NCI-H524 treated with DMSO at 0.1 percent for 48 hours (cell line): ENCODE data around the gene MITF.

Source experiments
- DNase-seq: peaks from one replicate; lab custom pipeline; 2025; lab: John Stamatoyannopoulos, UW

Gene MITF, protein sequence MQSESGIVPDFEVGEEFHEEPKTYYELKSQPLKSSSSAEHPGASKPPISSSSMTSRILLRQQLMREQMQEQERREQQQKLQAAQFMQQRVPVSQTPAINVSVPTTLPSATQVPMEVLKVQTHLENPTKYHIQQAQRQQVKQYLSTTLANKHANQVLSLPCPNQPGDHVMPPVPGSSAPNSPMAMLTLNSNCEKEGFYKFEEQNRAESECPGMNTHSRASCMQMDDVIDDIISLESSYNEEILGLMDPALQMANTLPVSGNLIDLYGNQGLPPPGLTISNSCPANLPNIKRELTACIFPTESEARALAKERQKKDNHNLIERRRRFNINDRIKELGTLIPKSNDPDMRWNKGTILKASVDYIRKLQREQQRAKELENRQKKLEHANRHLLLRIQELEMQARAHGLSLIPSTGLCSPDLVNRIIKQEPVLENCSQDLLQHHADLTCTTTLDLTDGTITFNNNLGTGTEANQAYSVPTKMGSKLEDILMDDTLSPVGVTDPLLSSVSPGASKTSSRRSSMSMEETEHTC

DNA sequence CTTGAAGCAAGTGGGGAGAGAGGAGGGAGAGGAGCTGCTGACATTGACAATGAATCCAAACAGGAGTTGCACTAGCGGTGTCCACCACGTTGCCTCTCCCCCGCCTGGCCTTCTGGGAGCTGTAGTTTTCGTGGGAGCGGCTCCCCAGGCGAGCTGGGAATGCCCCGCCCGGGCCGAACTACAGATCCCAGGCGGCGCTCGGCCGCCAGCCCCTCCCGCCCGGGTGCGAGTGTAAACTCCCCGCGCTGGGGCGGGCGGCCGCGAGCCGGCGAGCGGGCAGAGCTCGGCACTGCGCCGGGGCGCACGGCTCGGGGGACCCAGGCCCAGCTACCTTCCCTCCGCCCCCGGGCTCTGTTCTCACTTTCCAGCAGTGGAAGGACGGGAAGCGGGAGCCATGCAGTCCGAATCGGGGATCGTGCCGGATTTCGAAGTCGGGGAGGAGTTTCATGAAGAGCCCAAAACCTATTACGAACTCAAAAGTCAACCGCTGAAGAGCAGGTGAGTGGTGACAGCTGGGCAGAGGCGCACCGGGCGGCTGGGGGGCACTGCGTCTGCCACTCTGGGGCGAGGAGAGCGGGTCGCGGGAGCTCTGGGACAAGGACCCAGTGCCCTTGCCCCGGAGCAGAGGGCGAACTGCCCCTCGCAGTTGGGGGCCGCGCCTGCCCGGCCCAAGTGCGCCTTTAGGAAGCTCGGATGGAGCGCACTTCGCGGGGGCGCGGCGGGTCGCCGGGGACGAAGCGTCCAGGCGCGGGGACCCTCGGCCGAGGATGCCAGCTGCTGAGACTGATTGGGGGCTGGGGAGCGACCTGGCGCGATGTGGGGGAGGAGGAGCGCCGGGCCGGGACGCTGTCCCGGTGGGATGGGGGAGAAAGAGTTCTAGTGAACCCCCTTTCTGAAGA lies at the start of gene MITF:
Gene MITF, plus strand, starts transcription at position 261 of the 899 bp plus-strand sequence. Its CDS starts 134 bp downstream, at position 395.
- DNase-seq: peak; percentile 75

DNA sequence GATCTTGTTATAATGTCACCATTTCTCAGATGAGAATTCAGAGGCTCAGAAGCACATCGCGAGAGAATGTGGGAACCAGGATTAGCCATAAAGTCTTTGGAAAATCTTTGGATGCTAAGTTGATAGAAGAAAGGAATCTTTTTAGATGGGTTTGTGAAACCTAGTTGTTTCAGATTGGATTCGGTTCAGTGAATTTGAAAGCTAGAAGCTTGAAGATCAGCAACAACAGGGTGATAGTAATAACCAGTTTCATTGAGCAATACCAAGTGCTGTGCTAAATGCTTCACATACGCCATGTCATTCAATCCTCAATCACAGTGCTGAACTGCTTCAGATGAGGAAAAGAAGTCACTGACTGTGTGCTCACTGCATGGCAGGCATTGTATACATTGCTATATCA lies 47.4 kb upstream of the MITF start:
- no peak for DNase-seq

DNA sequence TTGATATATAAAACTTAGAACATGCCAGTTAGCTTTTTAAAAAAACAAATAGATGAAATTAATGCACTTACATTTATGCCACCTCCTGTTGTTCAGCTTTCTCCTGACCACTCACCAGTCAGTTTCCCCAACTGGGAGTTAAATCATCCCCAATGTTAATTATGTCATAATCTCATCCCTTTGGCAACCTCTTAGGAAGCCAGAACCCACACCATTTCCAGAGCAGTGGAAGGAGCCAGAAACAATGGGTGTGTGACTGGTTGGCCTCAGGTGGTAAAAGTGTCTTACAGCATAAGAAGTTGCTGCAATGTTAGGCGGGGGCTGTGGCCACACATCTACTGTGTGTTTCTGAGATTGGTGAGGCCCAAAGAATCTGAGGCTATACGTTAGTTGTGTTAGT lies 46.5 kb upstream of the MITF start:
- no peak for DNase-seq

DNA sequence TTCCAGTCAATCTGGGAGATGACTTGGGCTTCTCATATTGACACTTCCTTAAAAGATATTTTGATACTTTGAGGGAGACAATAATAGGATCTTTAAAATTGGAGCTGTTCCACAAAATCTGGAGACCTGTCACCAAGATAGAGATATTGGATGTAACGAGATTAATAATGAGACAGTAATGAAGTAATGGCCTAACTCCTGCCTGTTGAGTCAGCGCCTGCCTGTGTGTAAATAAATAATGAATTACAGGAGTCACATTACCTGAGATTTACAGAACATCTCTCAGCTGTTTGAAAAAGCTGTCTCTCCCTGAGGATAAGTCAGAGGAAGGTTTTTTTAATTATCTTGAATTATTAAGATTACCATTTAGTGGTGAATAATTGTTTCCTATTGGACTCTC lies 43.8 kb upstream of the MITF start:
- no peak for DNase-seq

DNA sequence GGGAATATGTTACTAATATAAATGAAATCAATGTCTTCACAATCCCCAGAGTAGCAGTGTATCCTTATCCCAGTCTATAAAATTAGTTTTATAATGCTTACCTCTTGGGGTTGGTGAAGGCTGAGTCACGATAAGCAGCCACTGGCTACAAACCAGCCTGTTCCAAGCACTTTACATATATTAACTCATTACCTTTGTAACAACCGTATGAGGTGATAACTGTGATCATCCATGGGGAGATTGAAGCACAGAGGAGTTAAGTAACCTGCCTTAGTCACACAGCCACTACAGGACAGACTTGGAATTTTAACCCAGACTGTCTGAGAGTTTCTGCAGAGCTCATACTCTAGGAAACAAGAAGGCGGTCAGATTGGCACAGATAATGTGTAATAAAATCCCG lies 43.3 kb upstream of the MITF start:
- no peak for DNase-seq

DNA sequence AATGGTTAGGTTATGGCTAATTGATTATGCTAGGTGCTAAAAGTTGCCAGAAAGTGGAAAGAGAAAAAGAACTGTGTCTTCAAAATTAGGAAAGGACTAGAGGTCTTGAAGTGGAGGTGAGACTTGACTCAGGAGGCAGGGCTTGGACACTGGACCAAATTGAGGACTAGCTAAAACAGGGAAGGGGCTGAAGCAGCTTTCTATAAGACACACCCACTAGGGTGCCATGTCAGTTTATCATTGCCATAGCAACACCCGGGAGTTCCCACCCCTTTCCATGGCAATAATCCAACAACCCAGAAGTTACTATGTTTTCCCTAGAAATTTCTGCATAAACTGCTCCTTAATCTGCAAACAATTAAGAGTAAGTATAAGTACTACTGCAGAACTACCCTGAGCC lies 42.9 kb upstream of the MITF start:
- DNase-seq: no peak

DNA sequence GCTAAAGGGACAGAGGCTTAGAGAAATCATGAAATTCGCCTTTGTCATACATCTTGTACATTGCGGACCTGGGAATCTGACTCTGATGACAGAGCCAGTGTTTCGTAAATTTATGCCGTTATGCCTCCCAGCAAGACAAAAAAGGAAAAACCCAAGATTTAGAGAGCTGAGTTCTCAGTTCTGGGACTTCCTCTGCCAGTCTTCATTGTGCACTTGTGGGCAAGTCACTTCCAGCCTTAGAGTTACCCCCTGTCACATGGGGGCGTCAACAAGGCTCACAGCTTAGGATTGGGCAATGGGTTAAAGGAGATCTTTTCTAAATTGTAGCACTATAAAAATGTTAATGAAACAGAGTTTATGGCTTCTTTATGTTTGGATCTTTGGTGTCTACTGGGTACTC lies 41.9 kb upstream of the MITF start:
- no peak for DNase-seq

DNA sequence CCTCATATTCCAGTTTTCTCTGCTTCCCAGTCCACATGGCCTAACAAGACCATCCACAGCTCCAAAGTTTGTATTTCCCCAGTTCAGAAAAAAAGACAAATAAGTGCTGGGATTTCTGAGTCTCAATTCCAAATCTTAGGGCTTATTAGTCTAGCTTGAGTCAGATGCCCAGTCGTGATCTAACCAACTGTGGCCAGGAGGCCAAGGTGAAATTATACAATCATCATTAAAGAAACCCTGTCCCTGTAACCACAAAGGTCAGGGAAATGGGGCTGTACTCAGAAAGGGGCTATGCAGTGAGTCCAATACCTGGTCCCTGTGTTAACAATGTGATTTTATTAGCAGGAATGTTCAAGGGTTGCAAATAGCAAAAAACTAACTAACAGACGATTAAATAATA lies 40.5 kb upstream of the MITF start:
- DNase-seq: no peak

DNA sequence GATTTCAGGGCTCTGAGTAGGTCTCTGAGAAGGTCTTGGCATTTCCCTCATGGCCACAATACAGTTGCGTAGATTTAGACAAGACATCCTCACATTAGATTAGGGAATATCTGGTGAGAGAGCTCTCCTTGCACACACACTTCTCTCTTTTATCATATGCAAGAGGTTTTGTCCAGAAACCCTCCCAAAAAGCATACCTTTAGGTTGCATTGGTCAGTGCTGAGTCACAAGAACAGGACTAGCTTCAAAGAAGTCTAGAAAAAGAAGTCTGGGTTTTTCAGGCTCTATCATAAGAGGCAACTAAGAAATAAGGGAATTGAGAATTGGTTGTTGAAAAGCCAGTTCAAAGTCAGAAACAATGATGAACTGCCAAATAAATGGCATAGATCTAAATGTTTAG lies 40.1 kb upstream of the MITF start:
- DNase-seq: no peak

DNA sequence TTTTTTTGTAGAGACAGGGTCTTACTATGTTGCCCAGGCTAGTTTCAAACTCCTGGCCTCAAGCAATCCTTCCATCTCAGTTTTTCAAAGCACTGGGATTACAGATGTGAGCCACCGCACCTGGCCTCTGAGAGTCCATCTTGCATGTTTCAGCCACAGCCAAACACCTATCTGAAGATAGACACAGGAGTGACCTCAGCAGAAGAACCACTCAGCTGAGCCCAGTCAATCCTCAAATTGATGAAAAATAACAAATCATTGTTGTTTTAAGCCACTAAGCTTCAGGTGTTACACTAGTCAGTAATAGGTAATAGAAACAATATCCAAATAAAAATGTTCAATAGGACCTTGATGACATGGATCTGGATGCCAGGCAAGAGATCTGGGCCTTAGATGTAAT lies 38.3 kb upstream of the MITF start:
- DNase-seq: no peak

DNA sequence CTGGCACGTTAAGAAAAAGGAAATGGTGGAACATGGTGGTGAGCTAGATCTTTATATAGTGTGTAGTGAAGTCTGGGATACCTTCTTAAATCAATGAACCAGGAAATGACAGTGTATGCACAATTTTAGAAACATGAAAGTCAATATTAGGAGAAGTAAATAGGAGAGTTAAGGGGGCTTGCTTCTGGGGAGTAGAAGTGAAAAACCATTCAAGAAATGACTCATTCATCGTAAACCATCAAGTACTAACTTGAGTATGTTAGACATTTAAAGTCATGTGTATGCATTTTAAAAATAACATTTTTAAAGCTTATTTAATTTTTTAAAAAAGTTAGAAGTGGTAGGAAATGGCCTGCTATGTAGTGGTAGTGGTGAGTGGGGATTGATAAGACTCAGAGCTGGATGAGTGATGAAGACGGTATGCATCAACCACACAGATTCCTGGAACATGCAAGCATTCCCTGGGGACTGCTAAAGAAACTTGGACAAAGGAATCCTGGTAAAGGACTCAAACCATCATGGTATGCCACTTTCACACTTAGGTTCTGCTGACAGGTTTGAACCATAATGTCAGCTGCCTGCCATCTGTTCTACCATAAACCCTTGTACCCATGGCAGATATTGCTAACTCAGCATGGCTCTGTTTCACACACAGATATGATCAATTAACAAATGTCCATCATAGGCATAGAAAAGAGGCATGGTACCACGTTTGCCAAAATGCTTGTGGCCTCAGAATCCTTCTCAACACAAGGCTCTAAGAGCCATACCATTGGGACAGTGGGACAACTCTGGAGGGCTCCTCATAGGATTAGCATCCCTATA lies 28.9 kb upstream of the MITF start:
- DNase-seq: no peak

DNA sequence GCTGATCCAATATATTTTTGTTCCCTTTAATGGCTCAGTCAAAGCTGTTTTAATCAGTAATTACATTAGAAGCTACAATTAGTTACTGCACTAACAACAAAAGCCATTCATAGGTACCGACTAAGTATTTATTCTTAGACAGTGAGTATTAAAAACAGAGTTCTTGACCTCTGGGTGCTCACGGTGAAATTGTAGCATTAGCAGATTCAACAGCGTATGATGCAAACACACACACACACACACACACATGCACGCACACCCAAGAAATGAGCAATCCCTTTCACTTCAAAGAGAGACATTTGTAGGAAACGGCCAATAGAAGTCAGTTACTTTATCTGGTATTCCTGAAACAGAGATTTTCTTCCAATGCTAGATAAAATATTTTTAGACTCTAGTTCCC lies 27.0 kb upstream of the MITF start:
- DNase-seq: no peak

DNA sequence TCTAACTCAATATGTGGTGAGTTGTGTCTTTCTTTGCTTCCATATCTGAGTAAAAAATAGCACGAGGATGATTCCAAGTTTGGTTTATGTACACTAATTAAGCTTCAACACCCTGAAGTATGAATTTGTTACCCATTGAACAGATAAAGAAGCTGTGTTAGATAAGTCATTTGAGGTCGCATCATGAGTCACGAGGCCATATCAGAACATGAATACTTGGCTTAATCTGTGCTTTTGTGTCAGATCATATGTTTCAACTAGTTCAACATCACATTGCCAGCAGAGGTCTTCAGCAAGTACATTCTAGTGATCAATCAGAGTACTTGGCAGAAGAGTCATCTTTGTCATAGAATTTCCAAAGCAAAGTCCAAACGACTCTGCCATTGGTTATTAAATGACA lies 26.3 kb upstream of the MITF start:
- DNase-seq: no peak

DNA sequence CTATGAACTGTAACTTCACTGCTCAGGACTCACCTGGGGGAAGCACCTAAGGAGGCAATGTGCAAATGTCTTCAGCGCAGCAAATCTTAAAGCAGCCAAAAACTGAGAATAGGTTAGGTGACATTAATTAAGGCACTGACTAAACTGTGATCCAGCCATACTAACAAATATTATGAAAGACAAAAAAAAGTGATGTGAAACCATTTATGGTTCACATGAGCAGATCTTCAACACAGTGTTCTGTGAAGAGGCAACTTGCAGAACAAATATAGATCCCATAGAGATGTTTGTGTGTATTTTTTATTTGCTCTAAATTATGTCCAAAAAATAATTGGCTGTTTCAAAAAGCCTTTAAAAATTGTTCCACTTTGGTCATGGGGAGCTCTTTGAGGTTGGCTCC lies 24.1 kb upstream of the MITF start:
- DNase-seq: no peak

DNA sequence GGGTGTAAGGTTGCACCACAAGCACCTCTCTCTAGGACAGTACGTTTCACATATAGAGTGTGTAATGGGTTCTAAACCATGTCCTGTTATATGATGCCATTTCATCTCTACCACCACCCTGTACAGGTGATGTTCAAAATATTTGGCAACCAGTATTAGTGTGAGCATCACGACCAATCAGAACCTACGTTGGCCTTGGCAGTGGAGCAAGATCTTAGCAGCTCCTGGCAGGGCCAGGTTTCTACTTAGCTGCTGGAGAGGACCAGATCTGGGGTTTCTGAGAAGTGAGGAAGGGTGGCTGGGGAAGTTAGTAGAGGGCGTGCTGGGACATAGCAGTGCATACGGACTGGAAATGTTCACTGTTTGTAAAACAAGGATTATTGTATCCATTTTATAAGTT lies 23.1 kb upstream of the MITF start:
- no peak for DNase-seq

DNA sequence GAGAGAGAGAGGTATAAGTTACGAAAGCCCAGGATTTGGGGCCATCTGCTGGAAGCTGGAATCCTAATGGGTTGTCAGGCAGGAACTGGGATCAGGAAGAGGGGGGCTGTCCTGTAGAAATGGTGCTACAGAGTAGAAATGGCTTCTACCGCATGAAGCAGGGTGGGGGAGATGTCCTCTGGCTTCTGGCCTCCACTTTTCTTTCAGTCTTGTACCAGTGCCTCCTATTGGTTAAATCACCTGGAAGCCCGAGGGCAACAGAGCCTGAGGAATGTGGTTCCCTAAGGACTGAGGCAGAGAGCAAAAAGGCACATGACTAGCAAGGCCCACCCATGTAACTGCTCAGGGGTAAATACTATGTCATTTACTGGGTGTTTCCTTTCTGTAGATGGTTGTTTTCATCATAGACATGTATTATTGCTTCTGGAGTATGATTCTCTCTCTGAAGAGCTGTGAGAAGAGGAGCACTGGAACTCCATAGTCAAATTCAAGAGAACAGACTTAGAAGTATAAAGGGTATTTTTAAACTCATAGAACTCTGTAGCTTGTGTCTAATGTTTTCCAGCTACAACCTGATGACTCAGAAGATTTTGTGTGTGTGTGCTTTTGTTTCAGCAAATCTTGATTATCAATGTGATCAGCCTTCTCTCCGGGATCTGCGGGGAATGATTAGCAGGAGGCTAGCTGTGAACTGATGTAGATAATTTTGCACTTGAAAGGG lies 20.2 kb upstream of the MITF start:
- no peak for DNase-seq

DNA sequence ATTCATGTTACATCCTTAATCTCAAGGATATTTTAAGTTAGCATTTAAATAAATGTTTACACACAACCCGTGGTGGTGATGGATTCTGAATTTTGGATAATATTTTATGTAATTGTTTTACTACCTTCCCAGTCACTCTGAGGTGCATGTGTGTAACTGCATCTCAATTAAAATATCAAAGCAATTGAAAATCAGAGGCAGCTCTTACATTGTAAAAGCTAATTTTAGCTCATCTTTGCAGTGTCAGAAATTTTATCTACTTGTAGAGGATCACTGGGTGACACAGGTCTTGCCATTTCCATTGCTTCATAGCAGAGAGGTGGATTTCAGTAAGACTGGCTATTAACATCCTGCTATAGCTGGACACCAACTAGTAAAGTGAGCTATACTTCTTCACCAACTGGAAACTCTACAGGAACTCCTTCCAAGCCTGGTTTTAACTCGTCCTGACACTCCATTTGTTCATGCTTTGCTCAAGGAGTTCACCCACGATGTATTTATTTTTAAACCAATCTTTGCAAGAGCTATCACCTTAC lies 19.6 kb upstream of the MITF start:
- DNase-seq: no peak

DNA sequence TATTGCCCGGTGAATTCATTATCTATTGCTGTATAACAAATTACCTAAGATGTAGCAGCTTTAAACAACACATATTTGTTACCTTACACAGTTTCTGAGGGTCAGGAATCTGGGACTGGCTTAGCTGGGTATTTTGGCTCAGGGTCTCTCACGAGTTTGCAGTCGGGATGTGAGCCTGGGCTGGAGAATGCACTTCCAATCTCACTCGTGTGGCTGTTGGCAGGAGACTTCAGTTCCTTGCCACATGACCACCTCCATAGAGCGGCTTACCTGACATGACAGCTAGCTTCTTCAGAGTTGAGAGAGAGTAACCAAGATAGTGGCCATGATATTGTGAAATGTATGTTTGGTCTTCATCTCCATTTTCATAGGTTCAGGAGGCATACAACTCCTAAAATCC lies 18.4 kb upstream of the MITF start:
- DNase-seq: no peak

DNA sequence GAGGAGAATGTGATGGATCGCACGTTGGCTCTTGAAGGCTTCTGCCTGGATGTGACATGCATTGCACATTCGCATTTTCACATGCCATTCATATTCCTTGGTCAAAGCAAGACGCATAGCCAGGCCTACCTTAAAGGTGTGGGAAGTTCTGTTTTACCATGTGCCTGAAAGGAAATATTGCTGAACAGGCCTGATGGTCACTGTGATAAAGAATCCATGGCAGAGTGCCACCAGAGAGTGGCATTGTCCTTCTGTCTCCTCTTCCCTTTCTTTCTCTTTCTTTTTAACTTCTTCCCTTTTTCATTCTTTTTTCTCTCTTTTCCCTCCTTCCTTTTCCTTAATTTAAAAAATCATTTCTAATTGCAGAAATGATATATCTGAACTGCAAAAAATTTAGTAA lies 15.9 kb upstream of the MITF start:
- no peak for DNase-seq

DNA sequence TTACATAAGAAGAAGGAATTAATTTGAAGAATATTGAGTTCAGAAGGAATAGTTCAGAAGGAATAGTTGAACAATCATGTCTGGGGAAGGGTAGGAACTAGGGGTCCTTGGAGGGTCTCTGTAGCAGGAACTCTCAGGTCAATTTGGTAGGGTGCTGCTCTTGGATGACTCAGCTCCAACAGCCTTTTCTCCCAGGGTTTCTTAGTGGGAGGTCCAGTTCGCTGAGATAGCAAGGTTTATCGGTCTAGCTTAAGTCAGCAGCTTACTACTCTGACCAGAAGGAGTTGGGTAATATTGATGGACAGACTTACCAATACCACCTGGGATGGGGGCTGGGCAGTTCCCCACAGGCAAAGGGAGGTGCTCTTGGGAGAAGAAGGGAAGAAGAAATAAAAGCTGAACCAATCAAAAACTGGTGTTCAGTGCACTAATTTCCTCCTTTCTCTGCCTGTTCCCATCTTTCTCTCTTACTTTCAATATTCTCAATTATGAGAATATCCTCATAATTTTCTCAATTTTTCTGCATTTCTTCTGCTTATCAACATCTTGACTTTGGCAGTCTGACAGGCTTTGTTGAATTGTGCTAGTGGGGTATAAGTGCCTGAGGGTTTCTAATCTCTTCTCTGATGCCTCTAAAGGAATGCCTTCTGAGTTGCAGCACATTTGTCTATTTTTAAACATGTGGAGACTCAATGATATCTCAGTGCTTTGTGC lies 14.4 kb upstream of the MITF start:
- no peak for DNase-seq
